A549 (cell line): ENCODE measurements around the gene CCL1. TPM values are rescaled to one million over a fixed set of nuclear protein-coding genes. Genes with fewer than 3 reads are reported as not detected.

Source experiments
- ATAC-seq, 2 experiments: fragments of 200-7000 bp in 1 of 2; fragments of >200 bp in 1 of 2; cut with Nextera tagmentation in 1 of 2; cut with Tn5 transposase in 1 of 2; 3 replicates each; pipeline versions ENCODE4 v1.8.0 to v1.9.1; 2018 to 2020; ENCODE audit warnings: mild to moderate bottlenecking in 1 of 2, moderate library complexity in 1 of 2
- CTCF ChIA-PET: fragments of 300-600 bp; sonication (Branson Sonifier 250); formaldehyde crosslinking; extraction: SDS; loops from one replicate; lab custom pipeline; 2021; ENCODE audit warnings: antibody characterized with exemption, inconsistent platforms; lab: Yijun Ruan, JAX
- POLR2A ChIA-PET: fragments of 350-600 bp; formaldehyde crosslinking; extraction: SDS; loops from one replicate; lab custom pipeline; 2021; ENCODE audit warnings: antibody characterized with exemption, inconsistent platforms; lab: Yijun Ruan, JAX
- DNase-seq, 2 experiments: peaks; one replicate each; pipeline versions ENCODE4 v3.0.0 to v3.0.0-alpha.2; 2011 to 2016; ENCODE audit warnings: low read depth in 1 of 2, low spot score in 1 of 2
- FAIRE-seq: peaks from 2 replicates; lab custom pipeline; 2011; peaks lifted over from hg19 to GRCh38; lab: Jason Lieb, UNC
- H3K27ac ChIP-seq, 2 experiments: fragments of >200 bp; sonication (Bioruptor Twin); formaldehyde crosslinking; 3 replicates each; pipeline ENCODE4 v1.5.1; 2016 to 2017
- H3K4me1 ChIP-seq: fragments of >200 bp; sonication (Bioruptor Twin); formaldehyde crosslinking; 3 replicates; pipeline ENCODE4 v1.6.1; 2016
- H3K4me2 ChIP-seq: fragments of >200 bp; sonication (Bioruptor Twin); formaldehyde crosslinking; 3 replicates; pipeline ENCODE4 v1.6.1; 2016
- H3K4me3 ChIP-seq: fragments of >200 bp; sonication (Bioruptor Twin); formaldehyde crosslinking; 3 replicates; pipeline ENCODE4 v1.5.1; 2016
- H3K9me3 ChIP-seq: fragments of >200 bp; sonication (Bioruptor Twin); formaldehyde crosslinking; 3 replicates; pipeline ENCODE4 v1.6.1; 2016
- CEBPB ChIP-seq, 2 experiments: fragments of >200 bp in 1 of 2; sonication (Bioruptor Twin) in 1 of 2; formaldehyde crosslinking in 1 of 2; IDR thresholded peaks; 2 replicates each; pipeline ENCODE4 v1.6.1; 2012 to 2016
- CHD2 ChIP-seq: fragments of 150-350 bp; IDR thresholded peaks from 2 replicates; pipeline ENCODE4 v1.6.1; 2014; ENCODE audit warnings: low read length; ENCODE audit not compliant: partially characterized antibody
- EHMT2 ChIP-seq: fragments of 200-600 bp; sonication (generic); IDR thresholded peaks from 2 replicates; pipeline ENCODE4 v1.6.1; 2016; ENCODE audit warnings: antibody characterized with exemption, low read depth, mild to moderate bottlenecking, moderate library complexity
- EP300 ChIP-seq, 2 experiments: fragments of >200 bp; sonication (Bioruptor Twin); formaldehyde crosslinking; IDR thresholded peaks; 2 replicates in 1 of 2; 3 replicates in 1 of 2; pipeline ENCODE4 v1.6.1; 2016 to 2017
- FOSB ChIP-seq: fragments of 250-450 bp; sonication (Bioruptor Pico); IDR thresholded peaks from 2 replicates; pipeline ENCODE4 v1.5.0; 2020; ENCODE audit warnings: mild to moderate bottlenecking, moderate library complexity
- FOSL2 ChIP-seq, 2 experiments: fragments of 450-650 bp in 1 of 2; fragments of >200 bp in 1 of 2; sonication (Bioruptor Twin) in 1 of 2; formaldehyde crosslinking; IDR thresholded peaks; 2 replicates each; pipeline versions ENCODE4 v1.5.0 to v1.6.1; 2016 to 2020; ENCODE audit warnings: mild to moderate bottlenecking in 1 of 2, moderate library complexity in 1 of 2
- FOXS1 ChIP-seq: fragments of 250-450 bp; sonication (Bioruptor Pico); IDR thresholded peaks from 2 replicates; pipeline ENCODE4 v1.5.0; 2020; ENCODE audit warnings: mild to moderate bottlenecking, moderate library complexity
- HEYL ChIP-seq: fragments of 250-450 bp; sonication (Bioruptor Pico); IDR thresholded peaks from 2 replicates; pipeline ENCODE4 v1.8.0; 2021; ENCODE audit warnings: mild to moderate bottlenecking, moderate library complexity
- HOXA7 ChIP-seq: fragments of 250-450 bp; sonication (Bioruptor Pico); IDR thresholded peaks from 2 replicates; pipeline ENCODE4 v1.5.0; 2020; ENCODE audit warnings: mild to moderate bottlenecking, moderate library complexity
- HOXB5 ChIP-seq: fragments of 250-450 bp; sonication (Bioruptor Pico); IDR thresholded peaks from 2 replicates; pipeline ENCODE4 v1.5.0; 2020; ENCODE audit warnings: mild to moderate bottlenecking, moderate library complexity
- KDM1A ChIP-seq: fragments of 200-600 bp; sonication (generic); IDR thresholded peaks from 2 replicates; pipeline ENCODE4 v1.6.1; 2016; ENCODE audit warnings: low read depth, mild to moderate bottlenecking
- KDM5A ChIP-seq: fragments of 200-600 bp; sonication (generic); IDR thresholded peaks from 2 replicates; pipeline ENCODE4 v1.6.1; 2016; ENCODE audit warnings: antibody characterized with exemption, mild to moderate bottlenecking
- MAZ ChIP-seq: fragments of 150-350 bp; IDR thresholded peaks from 2 replicates; pipeline ENCODE4 v1.6.1; 2014; ENCODE audit warnings: antibody characterized with exemption, low read depth, low read length, borderline replicate concordance
- MYC ChIP-seq: IDR thresholded peaks from 2 replicates; pipeline ENCODE4 v1.6.1; 2012; ENCODE audit warnings: mild to moderate bottlenecking, inconsistent platforms, low read length, improper control_type of control experiment, borderline replicate concordance
- PHF8 ChIP-seq: fragments of 200-600 bp; sonication (generic); IDR thresholded peaks from 2 replicates; pipeline ENCODE4 v1.6.1; 2016; ENCODE audit warnings: low read depth, mild to moderate bottlenecking, antibody characterized with exemption, moderate library complexity, borderline replicate concordance
- POLR2A ChIP-seq: IDR thresholded peaks from 2 replicates; pipeline ENCODE4 v1.6.1; 2012; ENCODE audit warnings: mild to moderate bottlenecking, low read length
- RAD21 ChIP-seq, 2 experiments: fragments of >200 bp in 1 of 2; sonication (Bioruptor Twin) in 1 of 2; formaldehyde crosslinking in 1 of 2; IDR thresholded peaks in 1 of 2; conservative IDR thresholded peaks in 1 of 2; 2 replicates in 1 of 2; 3 replicates in 1 of 2; pipeline ENCODE4 v1.6.1; 2012 to 2018; ENCODE audit warnings: inconsistent platforms in 1 of 2
- SMC3 ChIP-seq: fragments of >200 bp; sonication (Bioruptor Twin); formaldehyde crosslinking; IDR thresholded peaks from 3 replicates; pipeline ENCODE4 v1.6.1; 2018; ENCODE audit warnings: inconsistent platforms
- TFCP2L1 ChIP-seq: fragments of 250-450 bp; sonication (Bioruptor Pico); IDR thresholded peaks from 2 replicates; pipeline ENCODE4 v1.5.0; 2021; ENCODE audit warnings: mild to moderate bottlenecking
- ZNF302 ChIP-seq: fragments of 250-450 bp; sonication (Bioruptor Pico); IDR thresholded peaks from 2 replicates; pipeline ENCODE4 v1.9.0; 2021; ENCODE audit warnings: inconsistent platforms, mild to moderate bottlenecking, moderate library complexity
- ZSCAN20 ChIP-seq: fragments of 250-450 bp; sonication (Bioruptor Pico); IDR thresholded peaks from 2 replicates; pipeline ENCODE4 v1.8.0; 2022; ENCODE audit warnings: mild to moderate bottlenecking, moderate library complexity
- WGBS: methylation state at CpG from one replicate; pipeline ENCODE4 v1.1.6; 2017; ENCODE audit errors: missing lambda C conversion rate; 5-methylcytosine and 5-hydroxymethylcytosine counted together
- polyA plus RNA-seq, 4 experiments: library from polyadenylated mRNA; depleted of rRNA in 3 of 4; stranded (reverse); fragments of >200 nt; fragmentation: RNase III in 1 of 4; extraction: RNeasy Plus Mini Kit Qiagen cat#74134 plus additional on column Dnase treatment in 1 of 4; gene quantifications; 2 replicates in 3 of 4; 3 replicates in 1 of 4; pipeline ENCODE4 v1.2.3, GENCODE V29; 2011 to 2017
- TF ChIP-seq, protein P1 (sequence below): IDR thresholded peaks from 2 replicates; pipeline ENCODE4 v1.6.1; 2012
- TF ChIP-seq, protein P2 (sequence below): IDR thresholded peaks from 2 replicates; pipeline ENCODE4 v1.6.1; 2012
- TF ChIP-seq, protein P3 (sequence below): fragments of >200 bp; sonication (Bioruptor Twin); formaldehyde crosslinking; IDR thresholded peaks from 3 replicates; pipeline ENCODE4 v1.5.1; 2016
- TF ChIP-seq, protein P4 (sequence below): fragments of 450-650 bp; IDR thresholded peaks from 2 replicates; pipeline ENCODE4 v1.6.1; 2014; ENCODE audit warnings: antibody characterized with exemption

CCL1 gene
- polyA plus RNA-seq, 2 of the 4 experiments (the other 2 are of a cell fraction) = not detected

DNA sequence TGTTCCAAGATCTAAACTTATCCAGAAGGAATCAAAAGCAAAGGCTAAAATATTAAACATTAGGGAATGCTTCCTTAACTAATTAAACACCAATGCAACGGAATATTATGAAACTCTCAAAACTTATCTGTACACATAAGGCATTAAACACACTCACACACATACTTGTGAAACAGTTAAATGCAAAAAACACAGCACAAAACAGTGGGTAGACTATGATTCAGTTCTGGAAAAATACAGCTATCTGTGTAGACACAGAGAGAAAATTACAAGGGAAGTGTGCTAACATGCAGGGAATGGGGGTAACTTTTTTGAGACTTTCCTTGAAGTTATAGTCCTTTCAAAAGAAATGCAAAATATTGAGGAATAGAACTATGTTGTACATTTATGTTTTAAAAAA lies 36.7 kb upstream of the CCL1 start:
- TF ChIP-seq TFCP2L1 (CRISPR knock-in tag) (no peak), MYC (no peak), CEBPB (IDR thresholded peaks at IDR 0.05) (no peak), KDM5A (no peak), EHMT2 (no peak), HOXA7 (CRISPR knock-in tag) (no peak), POLR2A (no peak), HEYL (CRISPR knock-in tag) (no peak)
- TF ChIP-seq, protein P1, sequence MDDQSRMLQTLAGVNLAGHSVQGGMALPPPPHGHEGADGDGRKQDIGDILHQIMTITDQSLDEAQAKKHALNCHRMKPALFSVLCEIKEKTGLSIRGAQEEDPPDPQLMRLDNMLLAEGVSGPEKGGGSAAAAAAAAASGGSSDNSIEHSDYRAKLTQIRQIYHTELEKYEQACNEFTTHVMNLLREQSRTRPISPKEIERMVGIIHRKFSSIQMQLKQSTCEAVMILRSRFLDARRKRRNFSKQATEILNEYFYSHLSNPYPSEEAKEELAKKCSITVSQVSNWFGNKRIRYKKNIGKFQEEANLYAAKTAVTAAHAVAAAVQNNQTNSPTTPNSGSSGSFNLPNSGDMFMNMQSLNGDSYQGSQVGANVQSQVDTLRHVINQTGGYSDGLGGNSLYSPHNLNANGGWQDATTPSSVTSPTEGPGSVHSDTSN = no peak
- Histone ChIP-seq H3K4me1 (no peaks in the 10 kb centered on the region), H3K9me3 (no peaks in the 10 kb centered on the region), H3K4me3 (no peak overlapping the region), H3K4me2 (no peak overlapping the region), H3K27ac (no peak overlapping the region)
- FAIRE-seq = peak; percentile 63
- no peak for DNase-seq
- ATAC-seq = no peak
- WGBS = 2% methylated on average over 1 of the region's 1 CpG
- ChIA-PET CTCF (interaction anchor here (0.7 to 4.8 kb wide), 7 partner anchors 11 to 143 kb away, joined by 3 to 21 read pairs (median 5); no protein-coding TSS in a partner anchor), POLR2A (no interaction called here)

DNA sequence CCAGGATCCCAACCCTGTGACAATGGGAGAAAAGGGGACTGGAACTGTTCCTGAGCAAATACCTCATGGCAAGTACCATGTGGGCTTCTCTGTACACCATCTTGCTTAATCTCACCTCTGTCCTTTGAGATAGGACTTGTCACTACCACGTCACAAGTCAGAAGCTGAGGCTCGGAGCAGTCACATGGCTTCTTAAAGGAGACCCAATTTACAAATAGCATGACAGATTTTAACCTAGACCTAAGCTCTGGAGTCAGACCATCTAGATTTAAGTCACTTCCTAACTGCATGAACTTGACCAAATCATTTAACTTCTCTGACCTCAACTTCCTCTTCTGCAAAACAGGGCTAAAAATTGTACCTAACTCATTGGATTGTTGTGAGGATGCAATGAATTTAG lies 36.0 kb upstream of the CCL1 start:
- no peak for TF ChIP-seq HOXB5
- DNase-seq (no peak), ATAC-seq (no peak), FAIRE-seq (no peak)
- no peak overlapping the region for H3K27ac ChIP-seq
- H3K4me2 ChIP-seq = no peak overlapping the region
- H3K9me3 ChIP-seq = no peaks in the 10 kb centered on the region
- H3K4me1 ChIP-seq = no peaks in the 10 kb centered on the region
- no peak overlapping the region for H3K4me3 ChIP-seq
- ChIA-PET POLR2A (no interaction called here), CTCF (interaction anchor here (1.0 to 4.8 kb wide), 6 partner anchors 11 to 143 kb away, joined by 3 to 21 read pairs (median 5); no protein-coding TSS in a partner anchor)
- WGBS = 25% methylated on average over 2 of the region's 2 CpGs

DNA sequence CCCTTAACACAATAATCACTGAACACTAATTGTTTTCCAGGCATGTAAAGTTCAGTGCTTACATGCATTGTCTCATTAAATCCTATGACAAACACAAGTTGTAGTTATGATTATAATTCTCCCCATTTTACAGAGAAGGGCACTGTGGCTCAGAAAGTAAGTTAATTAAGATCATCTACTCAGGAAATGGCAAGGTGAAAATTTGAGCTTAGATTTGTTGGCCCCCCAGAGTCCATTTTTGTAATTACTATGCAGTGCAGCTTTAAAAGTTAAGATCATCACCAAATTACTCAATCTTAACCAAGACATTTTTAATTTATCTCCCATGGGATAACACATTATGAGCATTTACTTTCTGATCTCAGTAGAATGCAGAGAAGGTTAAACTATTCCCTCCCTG lies 34.2 kb upstream of the CCL1 start:
- Histone ChIP-seq H3K27ac (no peak overlapping the region), H3K4me1 (no peaks in the 10 kb centered on the region), H3K9me3 (no peaks in the 10 kb centered on the region), H3K4me3 (no peak overlapping the region), H3K4me2 (no peak overlapping the region)
- TF ChIP-seq FOSL2 (IDR thresholded peaks at IDR 0.05) = no peak
- no peak for TF ChIP-seq FOSL2 (CRISPR knock-in tag; IDR thresholded peaks at IDR 0.05)
- TF ChIP-seq PHF8 = no peak
- no peak for TF ChIP-seq POLR2A
- TF ChIP-seq RAD21 (conservative IDR thresholded peaks at IDR 0.05 in 1 of 2, IDR thresholded peaks at IDR 0.05 in 1 of 2) = no peak
- no peak for TF ChIP-seq HEYL (CRISPR knock-in tag)
- no peak for TF ChIP-seq EHMT2
- no peak for TF ChIP-seq MAZ
- no peak for TF ChIP-seq HOXA7 (CRISPR knock-in tag)
- TF ChIP-seq TFCP2L1 (CRISPR knock-in tag) = no peak
- no peak for TF ChIP-seq FOSB (CRISPR knock-in tag)
- TF ChIP-seq, protein P2, sequence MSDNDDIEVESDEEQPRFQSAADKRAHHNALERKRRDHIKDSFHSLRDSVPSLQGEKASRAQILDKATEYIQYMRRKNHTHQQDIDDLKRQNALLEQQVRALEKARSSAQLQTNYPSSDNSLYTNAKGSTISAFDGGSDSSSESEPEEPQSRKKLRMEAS = no peak
- TF ChIP-seq, protein P3, sequence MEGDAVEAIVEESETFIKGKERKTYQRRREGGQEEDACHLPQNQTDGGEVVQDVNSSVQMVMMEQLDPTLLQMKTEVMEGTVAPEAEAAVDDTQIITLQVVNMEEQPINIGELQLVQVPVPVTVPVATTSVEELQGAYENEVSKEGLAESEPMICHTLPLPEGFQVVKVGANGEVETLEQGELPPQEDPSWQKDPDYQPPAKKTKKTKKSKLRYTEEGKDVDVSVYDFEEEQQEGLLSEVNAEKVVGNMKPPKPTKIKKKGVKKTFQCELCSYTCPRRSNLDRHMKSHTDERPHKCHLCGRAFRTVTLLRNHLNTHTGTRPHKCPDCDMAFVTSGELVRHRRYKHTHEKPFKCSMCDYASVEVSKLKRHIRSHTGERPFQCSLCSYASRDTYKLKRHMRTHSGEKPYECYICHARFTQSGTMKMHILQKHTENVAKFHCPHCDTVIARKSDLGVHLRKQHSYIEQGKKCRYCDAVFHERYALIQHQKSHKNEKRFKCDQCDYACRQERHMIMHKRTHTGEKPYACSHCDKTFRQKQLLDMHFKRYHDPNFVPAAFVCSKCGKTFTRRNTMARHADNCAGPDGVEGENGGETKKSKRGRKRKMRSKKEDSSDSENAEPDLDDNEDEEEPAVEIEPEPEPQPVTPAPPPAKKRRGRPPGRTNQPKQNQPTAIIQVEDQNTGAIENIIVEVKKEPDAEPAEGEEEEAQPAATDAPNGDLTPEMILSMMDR = no peak
- TF ChIP-seq ZSCAN20 (CRISPR knock-in tag) = no peak
- no peak for TF ChIP-seq SMC3
- TF ChIP-seq, protein P4, sequence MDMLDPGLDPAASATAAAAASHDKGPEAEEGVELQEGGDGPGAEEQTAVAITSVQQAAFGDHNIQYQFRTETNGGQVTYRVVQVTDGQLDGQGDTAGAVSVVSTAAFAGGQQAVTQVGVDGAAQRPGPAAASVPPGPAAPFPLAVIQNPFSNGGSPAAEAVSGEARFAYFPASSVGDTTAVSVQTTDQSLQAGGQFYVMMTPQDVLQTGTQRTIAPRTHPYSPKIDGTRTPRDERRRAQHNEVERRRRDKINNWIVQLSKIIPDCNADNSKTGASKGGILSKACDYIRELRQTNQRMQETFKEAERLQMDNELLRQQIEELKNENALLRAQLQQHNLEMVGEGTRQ = no peak
- TF ChIP-seq CHD2 = no peak
- TF ChIP-seq ZNF302 (CRISPR knock-in tag) = no peak
- TF ChIP-seq KDM1A = no peak
- TF ChIP-seq FOXS1 (CRISPR knock-in tag) = no peak
- no peak for TF ChIP-seq EP300 (IDR thresholded peaks at IDR 0.05)
- FAIRE-seq = no peak
- ChIA-PET CTCF (interaction anchor here (1.5 to 3.7 kb wide), 2 partner anchors 14 to 197 kb away, joined by 4 to 12 read pairs; no protein-coding TSS in a partner anchor), POLR2A (no interaction called here)
- no peak for ATAC-seq
- DNase-seq = no peak
